SK-N-SH treated with all-trans-retinoic acid at 6 μM for 48 hours (cell line): ENCODE measurements around the gene TCEA2.

Experiments
- ATAC-seq: fragments of 200-7000 bp; cut with Tn5 transposase; 3 replicates; pipeline ENCODE4 v1.9.1; 2020; ENCODE audit warnings: mild to moderate bottlenecking, moderate library complexity
- ARNTL ChIP-seq: fragments of 450-650 bp; formaldehyde crosslinking; IDR thresholded peaks from 2 replicates; pipeline ENCODE4 v1.5.0; 2020; ENCODE audit warnings: low read depth, mild to moderate bottlenecking, moderate library complexity, borderline replicate concordance
- BACH2 ChIP-seq: fragments of 250-450 bp; sonication (Bioruptor Pico); IDR thresholded peaks from 2 replicates; pipeline ENCODE4 v1.9.0; 2021; ENCODE audit warnings: mild to moderate bottlenecking, borderline replicate concordance
- CREB5 ChIP-seq: fragments of 250-450 bp; sonication (Bioruptor Pico); IDR thresholded peaks from 2 replicates; pipeline ENCODE4 v1.5.1; 2020; ENCODE audit warnings: low read depth, mild to moderate bottlenecking, moderate library complexity
- CSDC2 ChIP-seq: fragments of 250-450 bp; sonication (Bioruptor Pico); IDR thresholded peaks from 2 replicates; pipeline ENCODE4 v1.5.0; 2020; ENCODE audit warnings: mild to moderate bottlenecking, moderate library complexity
- CSRNP3 ChIP-seq: fragments of 250-450 bp; sonication (Bioruptor Pico); IDR thresholded peaks from 2 replicates; pipeline ENCODE4 v1.5.1; 2021; ENCODE audit warnings: mild to moderate bottlenecking, moderate library complexity
- GLIS3 ChIP-seq: fragments of 250-450 bp; sonication (Bioruptor Pico); IDR thresholded peaks from 2 replicates; pipeline ENCODE4 v1.5.0; 2020; ENCODE audit warnings: mild to moderate bottlenecking, moderate library complexity
- OSR1 ChIP-seq: fragments of 250-450 bp; sonication (Bioruptor Pico); IDR thresholded peaks from 2 replicates; pipeline ENCODE4 v1.8.0; 2022; ENCODE audit warnings: moderate library complexity, mild to moderate bottlenecking, inconsistent platforms
- PATZ1 ChIP-seq: fragments of 250-450 bp; sonication (Bioruptor Pico); IDR thresholded peaks from 2 replicates; pipeline ENCODE4 v1.8.0; 2020; ENCODE audit warnings: mild to moderate bottlenecking, moderate library complexity, borderline replicate concordance
- POU6F1 ChIP-seq: fragments of 250-450 bp; sonication (Bioruptor Pico); IDR thresholded peaks from 2 replicates; pipeline ENCODE4 v1.8.0; 2021; ENCODE audit warnings: low read depth, mild to moderate bottlenecking, moderate library complexity, borderline replicate concordance
- PPARA ChIP-seq: fragments of 250-450 bp; sonication (Bioruptor Pico); IDR thresholded peaks from 2 replicates; pipeline ENCODE4 v1.5.0; 2020; ENCODE audit warnings: mild to moderate bottlenecking, borderline replicate concordance
- RARB ChIP-seq: fragments of 250-450 bp; sonication (Bioruptor Pico); IDR thresholded peaks from 2 replicates; pipeline ENCODE4 v1.8.0; 2021; ENCODE audit warnings: mild to moderate bottlenecking, moderate library complexity
- SNAI2 ChIP-seq: fragments of 250-450 bp; sonication (Bioruptor Pico); IDR thresholded peaks from 2 replicates; pipeline ENCODE4 v1.5.0; 2020; ENCODE audit warnings: mild to moderate bottlenecking, moderate library complexity
- TCF4 ChIP-seq: fragments of 250-450 bp; sonication (Bioruptor Pico); IDR thresholded peaks from 2 replicates; pipeline ENCODE4 v1.8.0; 2021; ENCODE audit warnings: mild to moderate bottlenecking, moderate library complexity, borderline replicate concordance
- TOX ChIP-seq: fragments of 250-450 bp; sonication (Bioruptor Pico); IDR thresholded peaks from 2 replicates; pipeline ENCODE4 v1.8.0; 2021; ENCODE audit warnings: mild to moderate bottlenecking, moderate library complexity, borderline replicate concordance
- TSHZ2 ChIP-seq: fragments of 250-450 bp; sonication (Bioruptor Pico); IDR thresholded peaks from 2 replicates; pipeline ENCODE4 v1.5.0; 2020; ENCODE audit warnings: mild to moderate bottlenecking, moderate library complexity
- ZC3H10 ChIP-seq: fragments of 250-450 bp; sonication (Bioruptor Pico); IDR thresholded peaks from 2 replicates; pipeline ENCODE4 v1.5.1; 2021; ENCODE audit warnings: mild to moderate bottlenecking, moderate library complexity
- ZFP30 ChIP-seq: fragments of 450-650 bp; formaldehyde crosslinking; IDR thresholded peaks from 2 replicates; pipeline ENCODE4 v1.5.0; 2022; ENCODE audit warnings: mild to moderate bottlenecking, moderate library complexity
- ZNF565 ChIP-seq: fragments of 450-650 bp; formaldehyde crosslinking; conservative IDR thresholded peaks from 2 replicates; pipeline ENCODE4 v1.5.0; 2020; ENCODE audit warnings: low read depth, mild to moderate bottlenecking, moderate library complexity
- ZNF70 ChIP-seq: fragments of 450-650 bp; formaldehyde crosslinking; IDR thresholded peaks from 2 replicates; pipeline ENCODE4 v1.5.0; 2020; ENCODE audit warnings: mild to moderate bottlenecking, moderate library complexity

TCEA2 gene

GRCh38 chr20:64027981-64028685, 34.9 kb upstream of the TCEA2 start:
- ATAC-seq = no peak

GRCh38 chr20:64029293-64030117, 33.5 kb upstream of the TCEA2 start:
- TF ChIP-seq GLIS3 (CRISPR knock-in tag) = no peak
- TF ChIP-seq ZNF70 = no peak
- TF ChIP-seq POU6F1 (CRISPR knock-in tag) = no peak
- TF ChIP-seq RARB (CRISPR knock-in tag) = no peak
- no peak for TF ChIP-seq ZC3H10 (CRISPR knock-in tag)
- TF ChIP-seq BACH2 (CRISPR knock-in tag) = no peak
- no peak for TF ChIP-seq ZFP30 (CRISPR knock-in tag)
- TF ChIP-seq OSR1 = no peak
- no peak for TF ChIP-seq SNAI2
- TF ChIP-seq ZNF565 (CRISPR knock-in tag) = no peak
- no peak for TF ChIP-seq TSHZ2
- TF ChIP-seq CSRNP3 (CRISPR knock-in tag) = no peak
- no peak for TF ChIP-seq ARNTL
- no peak for TF ChIP-seq PPARA
- TF ChIP-seq, all 23 proteins: peak for 0
- no peak for ATAC-seq

More at GRCh38 chr20:64027981-64028685, 34.9 kb upstream of the TCEA2 start:
- TF ChIP-seq ZFP30 (CRISPR knock-in tag) (no peak), POU6F1 (CRISPR knock-in tag) (no peak), ZNF70 (no peak)

GRCh38 chr20:64030371-64031134, 32.4 kb upstream of the TCEA2 start:
- ATAC-seq = no peak
- no peak for TF ChIP-seq ZC3H10 (CRISPR knock-in tag)
- TF ChIP-seq TCF4 = no peak
- no peak for TF ChIP-seq TOX (CRISPR knock-in tag)
- TF ChIP-seq OSR1 = no peak
- TF ChIP-seq RARB (CRISPR knock-in tag) = no peak
- no peak for TF ChIP-seq ZNF565 (CRISPR knock-in tag)
- TF ChIP-seq CSDC2 = no peak
- no peak for TF ChIP-seq POU6F1 (CRISPR knock-in tag)
- no peak for TF ChIP-seq PATZ1 (CRISPR knock-in tag)
- no peak for TF ChIP-seq GLIS3 (CRISPR knock-in tag)
- TF ChIP-seq ZNF70 = no peak
- no peak for TF ChIP-seq CSRNP3 (CRISPR knock-in tag)
- no peak for TF ChIP-seq BACH2 (CRISPR knock-in tag)
- no peak for TF ChIP-seq CREB5
- no peak for TF ChIP-seq SNAI2
- no peak for TF ChIP-seq ZFP30 (CRISPR knock-in tag)
